ENCODE data around the gene OSBP2. TPM values are rescaled to one million over a fixed set of nuclear protein-coding genes. Genes with fewer than 3 reads are reported as not detected.
"Not testable (repeated sequence)": the region's sequence is repeated elsewhere in the genome, so short reads cannot be mapped to it uniquely, and the experiment has no call there.

The OSBP2 gene
- total RNA-seq, 1 donor from 2014 or later, result 15.8 TPM

- DNase-seq (ENCODE audit: low spot score in 2 of 2, unreplicated experiment in 2 of 2), result no peak
- H3K36me3 Mint-ChIP-seq, result peaks cover 3% of the 10 kb centered on the region
- peaks cover 2% of the 10 kb centered on the region for H3K27me3 Mint-ChIP-seq (ENCODE audit: low read depth)
- TF ChIP-seq, protein P1, sequence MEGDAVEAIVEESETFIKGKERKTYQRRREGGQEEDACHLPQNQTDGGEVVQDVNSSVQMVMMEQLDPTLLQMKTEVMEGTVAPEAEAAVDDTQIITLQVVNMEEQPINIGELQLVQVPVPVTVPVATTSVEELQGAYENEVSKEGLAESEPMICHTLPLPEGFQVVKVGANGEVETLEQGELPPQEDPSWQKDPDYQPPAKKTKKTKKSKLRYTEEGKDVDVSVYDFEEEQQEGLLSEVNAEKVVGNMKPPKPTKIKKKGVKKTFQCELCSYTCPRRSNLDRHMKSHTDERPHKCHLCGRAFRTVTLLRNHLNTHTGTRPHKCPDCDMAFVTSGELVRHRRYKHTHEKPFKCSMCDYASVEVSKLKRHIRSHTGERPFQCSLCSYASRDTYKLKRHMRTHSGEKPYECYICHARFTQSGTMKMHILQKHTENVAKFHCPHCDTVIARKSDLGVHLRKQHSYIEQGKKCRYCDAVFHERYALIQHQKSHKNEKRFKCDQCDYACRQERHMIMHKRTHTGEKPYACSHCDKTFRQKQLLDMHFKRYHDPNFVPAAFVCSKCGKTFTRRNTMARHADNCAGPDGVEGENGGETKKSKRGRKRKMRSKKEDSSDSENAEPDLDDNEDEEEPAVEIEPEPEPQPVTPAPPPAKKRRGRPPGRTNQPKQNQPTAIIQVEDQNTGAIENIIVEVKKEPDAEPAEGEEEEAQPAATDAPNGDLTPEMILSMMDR (IDR thresholded peaks at IDR 0.05; ENCODE audit: unreplicated experiment), result no peak
- peaks cover 4% of the 10 kb centered on the region for H3K9me3 Mint-ChIP-seq
- H3K4me3 Mint-ChIP-seq, result no peak overlapping the region
- H3K27ac Mint-ChIP-seq, result no peak overlapping the region
- peaks cover 7% of the 10 kb centered on the region for H3K4me1 Mint-ChIP-seq
These were observed 11.3 kb downstream of the OSBP2 start for GRCh38 chr22:30705710-30706651.

- H3K4me1 Mint-ChIP-seq; H3K27me3 Mint-ChIP-seq (ENCODE audit: low read depth); H3K36me3 Mint-ChIP-seq; H3K27ac Mint-ChIP-seq; H3K9me3 Mint-ChIP-seq; DNase-seq (ENCODE audit: low spot score in 2 of 2, unreplicated experiment in 2 of 2); H3K4me3 Mint-ChIP-seq: not testable (repeated sequence)
These were observed 15.3 kb downstream of the OSBP2 start for GRCh38 chr22:30709980-30710379.

GRCh38 chr22:30712094-30712493, 17.4 kb downstream of the OSBP2 start:
- Mint-ChIP-seq H3K27me3 (ENCODE audit: low read depth) (no peaks in the 10 kb centered on the region), H3K9me3 (peaks cover 10% of the 10 kb centered on the region), H3K4me1 (no peaks in the 10 kb centered on the region), H3K27ac (no peak overlapping the region), H3K4me3 (no peak overlapping the region), H3K36me3 (peaks cover 3% of the 10 kb centered on the region)
- TF ChIP-seq, protein P1 (IDR thresholded peaks at IDR 0.05; ENCODE audit: unreplicated experiment), result no peak
- DNase-seq (ENCODE audit: low spot score in 2 of 2, unreplicated experiment in 2 of 2), result no peak

GRCh38 chr22:30714062-30714461, 19.4 kb downstream of the OSBP2 start:
- peaks cover 3% of the 10 kb centered on the region for H3K36me3 Mint-ChIP-seq
- TF ChIP-seq, protein P1 (IDR thresholded peaks at IDR 0.05; ENCODE audit: unreplicated experiment), result no peak
- no peak for DNase-seq (ENCODE audit: low spot score in 2 of 2, unreplicated experiment in 2 of 2)
- H3K4me3 Mint-ChIP-seq, result no peak overlapping the region
- no peak overlapping the region for H3K27ac Mint-ChIP-seq
- H3K9me3 Mint-ChIP-seq, result peaks cover 9% of the 10 kb centered on the region
- H3K4me1 Mint-ChIP-seq, result peaks cover 1% of the 10 kb centered on the region
- H3K27me3 Mint-ChIP-seq (ENCODE audit: low read depth), result no peaks in the 10 kb centered on the region

- no peak overlapping the region for H3K27ac Mint-ChIP-seq
- H3K36me3 Mint-ChIP-seq, result no peaks in the 10 kb centered on the region
- H3K4me3 Mint-ChIP-seq, result no peak overlapping the region
- TF ChIP-seq, protein P1 (IDR thresholded peaks at IDR 0.05; ENCODE audit: unreplicated experiment), result no peak
- H3K27me3 Mint-ChIP-seq (ENCODE audit: low read depth), result no peaks in the 10 kb centered on the region
- H3K9me3 Mint-ChIP-seq, result peaks cover 5% of the 10 kb centered on the region
- H3K4me1 Mint-ChIP-seq, result peaks cover 1% of the 10 kb centered on the region
- no peak for DNase-seq (ENCODE audit: low spot score in 2 of 2, unreplicated experiment in 2 of 2)
These were observed 22.8 kb downstream of the OSBP2 start for GRCh38 chr22:30717331-30717921.

- H3K4me3 Mint-ChIP-seq, result no peak overlapping the region
- TF ChIP-seq, protein P1 (IDR thresholded peaks at IDR 0.05; ENCODE audit: unreplicated experiment), result no peak
- H3K27me3 Mint-ChIP-seq (ENCODE audit: low read depth), result no peaks in the 10 kb centered on the region
- H3K9me3 Mint-ChIP-seq, result peaks cover 5% of the 10 kb centered on the region
- H3K27ac Mint-ChIP-seq, result no peak overlapping the region
- no peaks in the 10 kb centered on the region for H3K36me3 Mint-ChIP-seq
- no peak for DNase-seq (ENCODE audit: low spot score in 2 of 2, unreplicated experiment in 2 of 2)
- peaks cover 1% of the 10 kb centered on the region for H3K4me1 Mint-ChIP-seq
These were observed 23.3 kb downstream of the OSBP2 start for GRCh38 chr22:30717952-30718351.
